HG02610 (cell line): ENCODE results near the gene AGAP9.
"Not testable (repeated sequence)": the region's sequence is repeated elsewhere in the genome, so short reads cannot be mapped to it uniquely, and the experiment has no call there.

Experiments used
- ATAC-seq: cut with Tn5 transposase; IDR thresholded peaks from one replicate; pipeline ENCODE4 v1.9.1; 2021; ENCODE audit warnings: mild to moderate bottlenecking, moderate library complexity; ENCODE audit not compliant: unreplicated experiment

The AGAP9 gene

GRCh38 chr10:47458466-47459154 lies 64.8 kb downstream of the AGAP9 start:
- ATAC-seq, result no peak

DNA sequence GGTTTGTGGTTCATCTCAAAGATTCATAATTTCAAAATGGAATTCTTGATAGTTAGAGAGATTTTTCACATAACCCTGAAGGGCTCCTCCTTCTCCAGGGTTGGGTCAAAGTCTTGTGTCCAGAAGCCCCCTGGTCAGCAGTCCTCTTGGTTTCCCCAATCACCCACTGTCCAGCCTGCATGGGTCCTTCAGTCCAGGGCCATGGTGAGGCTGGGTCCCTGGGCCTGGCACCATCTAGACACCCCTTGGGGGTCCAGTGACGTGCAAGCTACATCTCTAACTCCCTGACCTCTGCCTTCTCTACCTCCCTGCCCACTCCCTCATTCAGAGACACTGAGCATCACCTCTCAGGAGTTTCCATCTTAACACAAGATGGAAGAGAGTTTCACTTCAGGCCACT lies 65.6 kb downstream of the AGAP9 start:
- ATAC-seq, result no peak

GRCh38 chr10:47457528-47457820 lies 66.0 kb downstream of the AGAP9 start:
- no peak for ATAC-seq

GRCh38 chr10:47456794-47457527 lies 66.5 kb downstream of the AGAP9 start:
- ATAC-seq, result no peak

GRCh38 chr10:47456079-47456785 lies 67.2 kb downstream of the AGAP9 start:
- ATAC-seq, result no peak

GRCh38 chr10:47455350-47456078 lies 67.9 kb downstream of the AGAP9 start:
- not testable (repeated sequence) for ATAC-seq

DNA sequence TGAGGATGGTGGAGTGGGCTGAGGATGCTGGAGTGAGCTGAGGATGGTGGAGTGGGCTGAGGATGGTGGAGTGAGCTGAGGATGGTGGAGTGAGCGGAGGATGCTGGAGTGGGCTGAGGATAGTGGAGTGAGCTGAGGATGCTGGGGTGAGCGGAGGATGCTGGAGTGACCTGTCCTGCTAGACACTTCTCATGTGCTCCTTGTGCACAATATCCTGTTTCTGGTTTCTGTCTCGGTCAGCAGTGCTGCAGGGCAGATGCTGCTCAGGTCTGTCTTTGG lies 68.7 kb downstream of the AGAP9 start:
- ATAC-seq, result no peak

GRCh38 chr10:47454008-47454779 lies 69.2 kb downstream of the AGAP9 start:
- ATAC-seq, result no peak

- ATAC-seq, result no peak
Measured at GRCh38 chr10:47453141-47454007, 70.1 kb downstream of the AGAP9 start.

GRCh38 chr10:47452495-47453140 lies 70.8 kb downstream of the AGAP9 start:
- ATAC-seq, result no peak

DNA sequence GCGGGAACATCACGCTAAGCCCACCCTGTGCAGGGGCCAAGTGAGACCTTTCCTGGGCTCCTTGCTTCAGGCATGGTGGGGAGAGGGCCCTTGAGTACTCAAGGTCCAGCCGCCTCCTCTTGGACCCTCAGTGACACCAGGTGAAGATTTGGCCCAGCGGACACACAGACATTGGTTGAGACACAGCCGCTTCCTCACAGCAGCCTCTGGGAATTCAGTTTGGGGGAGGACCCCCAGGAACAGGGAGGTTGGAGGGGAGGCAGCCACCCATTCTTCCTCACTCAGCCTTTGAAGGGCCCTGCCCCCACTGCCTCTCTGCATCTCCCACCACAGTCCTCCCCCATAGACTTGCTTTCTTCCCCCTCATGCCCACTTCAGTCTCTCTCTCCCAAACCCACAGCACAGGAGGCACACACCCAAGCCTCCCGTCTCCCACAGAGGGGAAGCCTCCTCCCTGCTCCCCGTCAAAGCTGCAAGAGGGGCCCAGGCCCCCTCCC lies 71.4 kb downstream of the AGAP9 start:
- ATAC-seq, result no peak
